Measurements from ENCODE around the gene ADAMTS9. TPM values are rescaled to one million over a fixed set of nuclear protein-coding genes. Genes with fewer than 3 reads are reported as not detected.

ADAMTS9 gene
- total RNA-seq, 2 donors from 2014 or later: not detected

DNA sequence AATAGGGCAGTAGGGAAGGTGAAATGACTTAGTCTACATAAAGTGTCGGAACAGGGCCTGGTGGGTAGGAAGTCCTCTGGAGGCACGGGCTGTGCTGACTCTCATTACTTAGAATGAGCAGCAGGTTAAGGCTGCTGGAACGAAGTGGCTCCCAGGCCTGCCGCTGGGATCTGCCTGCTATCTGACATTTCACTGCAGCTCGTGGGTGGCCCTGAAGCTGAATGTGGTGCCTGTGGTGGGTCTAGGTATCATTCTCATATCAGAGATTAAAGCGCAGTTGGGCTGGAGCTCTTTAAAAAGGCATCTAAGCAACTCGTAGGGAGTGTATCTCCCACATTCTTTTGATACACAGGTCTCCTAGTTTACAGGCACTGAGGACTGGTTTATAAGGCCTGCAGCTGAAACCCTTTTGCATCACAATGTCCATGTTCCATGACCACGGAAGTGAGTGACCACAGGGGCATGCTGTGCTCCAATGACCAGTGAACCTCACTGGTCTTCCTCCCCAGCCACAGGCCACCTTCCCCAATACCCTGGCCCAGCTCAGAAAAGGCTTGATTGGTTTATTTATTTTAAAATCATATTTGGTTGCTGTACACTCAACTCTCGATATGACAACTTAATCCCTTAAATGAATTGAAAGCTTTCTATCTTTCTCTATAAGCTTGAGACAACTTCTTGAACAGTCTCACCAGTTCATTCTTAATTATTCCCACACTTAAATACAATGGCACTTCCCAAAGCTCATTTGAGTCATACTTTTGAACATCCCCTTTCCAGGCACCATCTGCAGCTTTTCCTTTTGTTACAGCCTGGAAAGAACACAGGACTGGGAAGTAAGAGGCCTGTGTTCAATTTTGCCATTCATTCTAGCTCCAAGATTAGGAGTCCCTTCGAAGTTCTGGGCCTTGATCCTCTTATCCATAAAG, 19.0 kb downstream of the ADAMTS9 start:
- no peak for ATAC-seq
- H3K36me3 Mint-ChIP-seq: no peaks in the 10 kb centered on the region
- no peak overlapping the region for H3K27ac Mint-ChIP-seq
- DNase-seq (ENCODE audit: low spot score in 2 of 2): no peak
- H3K9me3 Mint-ChIP-seq: no peaks in the 10 kb centered on the region

DNA sequence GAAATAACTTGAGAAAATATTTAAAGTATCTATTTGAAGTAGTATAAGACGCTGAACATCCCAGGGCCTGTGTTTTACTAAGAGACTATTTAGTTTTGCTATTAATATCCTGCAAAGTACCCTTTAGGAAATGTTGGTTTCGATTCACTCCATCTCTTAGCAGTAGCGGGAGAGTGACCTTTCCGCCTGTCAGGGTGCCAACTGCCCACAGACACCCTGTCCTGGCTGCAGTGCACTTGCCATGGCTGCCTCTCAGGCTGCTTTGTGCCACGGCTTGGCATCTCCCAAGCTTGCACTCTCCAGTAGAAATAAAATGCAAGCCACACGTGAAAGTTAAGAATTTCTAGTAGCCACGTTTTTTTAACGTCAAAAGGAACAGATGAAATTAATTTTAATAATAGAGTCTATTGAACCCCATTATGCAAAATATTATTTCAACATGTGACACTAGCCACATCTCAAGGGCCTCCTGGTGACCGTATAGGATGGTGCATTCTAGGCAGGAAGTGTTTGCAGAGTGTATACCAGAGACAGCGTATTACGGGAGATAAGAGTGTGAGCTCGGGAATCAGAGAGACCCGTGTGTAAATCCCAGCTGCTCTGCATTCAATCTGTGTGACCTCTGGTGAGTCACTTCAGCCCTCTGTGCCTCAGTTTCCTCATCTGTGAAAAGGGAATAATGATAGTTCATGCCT, 19.8 kb downstream of the ADAMTS9 start:
- H3K36me3 Mint-ChIP-seq: no peaks in the 10 kb centered on the region
- peaks cover 0 to under 1% of the 10 kb centered on the region in 2 donors for H3K9me3 Mint-ChIP-seq
- H3K27ac Mint-ChIP-seq: no peak overlapping the region
- DNase-seq (ENCODE audit: low spot score in 2 of 2): no peak
- ATAC-seq: no peak

DNA sequence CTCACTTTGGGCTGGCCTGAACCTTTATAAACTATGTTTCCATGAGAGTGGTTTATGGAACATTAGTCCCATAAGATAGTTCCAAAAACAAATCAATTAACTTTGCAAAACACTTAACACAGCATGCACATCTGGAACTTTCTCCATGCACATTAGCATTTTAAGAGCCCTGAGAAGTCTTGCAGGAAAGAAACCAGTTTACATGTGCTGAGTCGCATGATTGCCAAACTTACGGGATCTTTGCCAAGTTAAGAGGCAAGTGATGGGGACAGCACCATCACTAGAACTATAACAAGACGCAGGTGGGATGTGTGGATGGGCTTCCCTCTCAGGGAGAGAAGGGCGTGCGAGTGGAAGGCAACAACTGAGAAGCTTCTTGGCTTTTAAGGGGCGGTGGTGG, 20.7 kb downstream of the ADAMTS9 start:
- Mint-ChIP-seq H3K27ac (no peak overlapping the region), H3K36me3 (no peaks in the 10 kb centered on the region), H3K9me3 (peaks cover 6 to 7% of the 10 kb centered on the region in 2 donors)
- ATAC-seq: no peak
- DNase-seq (ENCODE audit: low spot score in 2 of 2): no peak

DNA sequence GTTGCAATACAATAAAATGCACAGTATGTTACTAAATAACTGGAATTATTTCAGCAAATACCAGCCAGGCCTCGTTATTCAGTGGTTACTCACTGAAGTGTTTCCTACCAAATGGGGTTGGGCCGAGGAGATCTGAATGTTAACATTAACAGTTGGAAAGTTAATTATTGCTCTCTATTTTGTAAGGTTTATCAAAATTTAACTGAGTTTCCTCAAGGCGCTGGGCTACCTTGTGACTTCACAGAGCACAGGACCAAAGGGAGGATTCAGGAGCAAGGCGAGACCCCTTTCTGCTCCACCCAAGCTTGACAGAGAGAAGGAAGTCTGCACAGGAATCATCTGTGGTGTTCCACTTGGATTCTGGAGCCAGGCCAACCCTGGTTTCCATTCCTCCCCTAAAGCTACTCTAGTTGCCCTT, 21.6 kb downstream of the ADAMTS9 start:
- DNase-seq (ENCODE audit: low spot score in 2 of 2) (no peak), ATAC-seq (no peak)
- Mint-ChIP-seq H3K27ac (no peak overlapping the region), H3K36me3 (no peaks in the 10 kb centered on the region), H3K9me3 (peaks cover 10 to 12% of the 10 kb centered on the region in 2 donors)

DNA sequence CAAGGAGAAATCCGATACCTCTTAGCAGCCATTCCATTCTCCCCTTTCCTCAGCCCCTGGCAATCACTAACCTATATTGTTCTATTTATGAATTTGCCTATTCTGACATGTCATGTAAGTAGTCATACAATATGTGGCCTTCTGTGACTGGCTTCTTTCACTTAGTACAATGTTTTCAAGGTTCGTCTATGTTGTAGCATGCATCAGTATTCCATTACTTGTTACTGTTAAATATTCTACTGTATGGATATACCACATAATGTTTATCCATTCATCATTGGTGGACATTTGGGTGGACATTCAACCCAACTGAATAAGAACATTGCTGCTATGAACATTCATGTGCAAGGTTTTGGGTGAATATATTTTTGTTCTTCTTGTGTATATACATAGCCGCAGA, 23.4 kb downstream of the ADAMTS9 start:
- H3K9me3 Mint-ChIP-seq: peaks cover 12 to 13% of the 10 kb centered on the region in 2 donors
- H3K36me3 Mint-ChIP-seq: no peaks in the 10 kb centered on the region
- H3K27ac Mint-ChIP-seq: no peak overlapping the region
- ATAC-seq (no peak), DNase-seq (ENCODE audit: low spot score in 2 of 2) (no peak)

DNA sequence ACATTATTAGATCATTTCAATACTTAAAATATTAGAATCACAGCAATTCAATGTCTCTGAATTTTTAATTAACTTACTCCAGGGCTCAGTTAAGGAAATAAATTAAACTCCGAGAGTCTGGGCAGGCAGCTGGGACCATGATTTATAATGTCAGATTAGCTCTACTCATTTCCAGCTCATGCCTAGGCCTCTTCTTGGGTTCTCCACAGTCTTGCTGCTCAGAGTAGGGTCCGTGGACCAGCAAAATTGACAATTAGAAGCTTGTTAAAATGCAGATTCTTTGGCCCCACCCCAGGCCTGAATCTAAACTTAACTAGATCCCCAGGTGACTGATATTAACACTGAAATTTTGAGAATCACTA, 28.2 kb downstream of the ADAMTS9 start:
- ATAC-seq (no peak), DNase-seq (ENCODE audit: low spot score in 2 of 2) (no peak)
- Mint-ChIP-seq H3K9me3 (peaks cover 12 to 13% of the 10 kb centered on the region in 2 donors), H3K27ac (no peak overlapping the region), H3K36me3 (no peaks in the 10 kb centered on the region)

DNA sequence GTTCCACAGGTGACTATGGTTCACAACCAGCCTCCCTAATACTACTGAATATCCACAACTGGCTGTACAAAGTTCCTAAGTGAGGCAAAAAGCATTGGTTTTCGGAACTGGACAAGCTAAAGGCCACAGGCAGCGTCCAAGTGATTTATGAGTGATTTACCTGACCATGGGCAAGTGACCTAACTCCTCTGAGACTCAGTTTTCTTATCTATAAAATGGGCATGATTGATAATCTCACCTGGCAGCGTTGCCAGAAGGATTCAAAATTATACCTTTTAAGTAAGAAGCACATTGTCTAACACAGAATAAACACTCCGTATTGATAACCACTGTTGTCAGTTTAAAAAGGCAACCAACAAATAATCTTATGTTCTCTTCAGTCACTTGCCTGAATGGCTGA, 29.8 kb downstream of the ADAMTS9 start:
- Mint-ChIP-seq H3K36me3 (no peaks in the 10 kb centered on the region), H3K9me3 (peaks cover 11 to 13% of the 10 kb centered on the region in 2 donors), H3K27ac (no peak overlapping the region)
- no peak for DNase-seq (ENCODE audit: low spot score in 2 of 2)
- no peak for ATAC-seq

DNA sequence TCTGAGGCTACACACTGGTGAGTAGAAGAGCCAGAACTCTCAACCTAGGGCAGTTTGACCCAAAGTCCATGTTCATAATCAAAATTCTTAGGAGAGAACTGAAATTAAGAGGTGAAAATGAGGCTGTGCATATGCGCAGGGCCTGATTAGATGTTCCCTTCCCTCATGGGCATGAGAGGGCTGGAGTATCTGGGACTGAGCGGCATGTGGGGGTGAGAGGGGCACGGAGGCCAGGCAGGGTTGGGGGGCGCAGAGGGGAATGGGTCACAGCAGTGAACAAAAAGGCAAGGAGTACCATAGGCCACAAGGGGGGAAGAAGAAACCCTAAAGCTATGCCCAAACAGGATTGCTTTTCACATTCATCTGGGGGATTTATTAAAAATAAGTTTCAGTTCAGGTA, 31.3 kb downstream of the ADAMTS9 start:
- Mint-ChIP-seq H3K27ac (no peak overlapping the region), H3K9me3 (peaks cover 0 to 3% of the 10 kb centered on the region in 2 donors), H3K36me3 (no peaks in the 10 kb centered on the region)
- DNase-seq (ENCODE audit: low spot score in 2 of 2) (no peak), ATAC-seq (no peak)

DNA sequence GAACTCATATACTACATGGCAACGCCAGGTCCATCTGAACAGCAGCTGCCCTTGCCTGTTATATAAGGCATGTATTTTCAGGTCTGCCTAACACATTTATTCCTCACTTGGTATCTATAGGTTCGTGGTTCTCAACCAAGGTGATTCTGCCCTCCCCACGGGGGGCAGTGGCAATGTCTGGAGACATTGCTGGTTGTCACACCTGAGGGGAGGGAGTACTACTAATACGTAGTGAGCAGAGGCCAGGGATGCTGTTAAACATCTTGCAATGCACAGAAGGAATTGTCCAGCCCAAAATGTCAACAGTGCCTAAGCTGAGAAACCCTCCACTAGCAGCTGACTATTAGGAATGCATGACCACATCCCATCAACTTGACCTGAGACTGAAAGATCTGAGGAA, 32.6 kb downstream of the ADAMTS9 start:
- DNase-seq (ENCODE audit: low spot score in 2 of 2) (no peak), ATAC-seq (no peak)
- Mint-ChIP-seq H3K27ac (no peak overlapping the region), H3K36me3 (no peaks in the 10 kb centered on the region), H3K9me3 (no peaks in the 10 kb centered on the region)

DNA sequence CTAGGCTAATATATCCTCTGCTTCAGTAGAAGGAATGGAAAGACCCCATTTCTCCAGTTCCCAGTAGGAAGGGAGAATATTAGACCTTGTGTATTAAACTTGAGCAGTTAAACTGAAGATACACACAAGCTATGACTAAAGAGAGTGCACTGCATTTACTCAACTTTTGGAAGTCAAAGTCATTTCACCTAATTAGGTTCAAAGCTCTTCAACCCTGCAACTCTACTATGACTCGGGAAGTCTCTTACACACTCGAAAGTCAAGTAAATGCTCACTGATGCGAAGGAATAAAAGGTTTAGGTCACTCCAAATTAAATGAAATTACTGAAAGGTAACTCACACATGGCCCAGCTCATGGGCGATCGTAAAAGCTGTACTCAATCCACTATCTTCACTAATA, 33.8 kb downstream of the ADAMTS9 start:
- Mint-ChIP-seq H3K36me3 (no peaks in the 10 kb centered on the region), H3K9me3 (no peaks in the 10 kb centered on the region), H3K27ac (no peak overlapping the region)
- DNase-seq (ENCODE audit: low spot score in 2 of 2): no peak
- no peak for ATAC-seq

DNA sequence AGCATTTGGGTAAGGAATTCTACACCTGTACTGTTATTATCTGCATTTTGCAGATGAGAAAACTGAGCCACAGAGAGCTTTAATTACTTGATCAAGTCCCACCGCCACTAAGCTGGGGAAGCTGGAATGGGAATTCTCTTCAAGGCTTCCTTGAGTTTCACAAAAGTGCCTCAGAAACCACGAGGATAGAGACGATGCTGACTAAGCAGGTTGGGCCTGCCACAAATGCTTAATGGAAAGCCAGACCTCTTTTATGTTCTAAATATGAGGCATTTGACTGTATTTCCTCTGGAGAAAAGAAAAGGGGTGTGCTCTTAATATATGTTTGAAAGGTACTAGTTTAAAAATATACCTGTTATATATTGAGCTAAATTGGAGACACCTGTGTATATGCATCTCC, 34.7 kb downstream of the ADAMTS9 start:
- Mint-ChIP-seq H3K9me3 (no peaks in the 10 kb centered on the region), H3K36me3 (no peaks in the 10 kb centered on the region), H3K27ac (no peak overlapping the region)
- DNase-seq (ENCODE audit: low spot score in 2 of 2) (no peak), ATAC-seq (no peak)

DNA sequence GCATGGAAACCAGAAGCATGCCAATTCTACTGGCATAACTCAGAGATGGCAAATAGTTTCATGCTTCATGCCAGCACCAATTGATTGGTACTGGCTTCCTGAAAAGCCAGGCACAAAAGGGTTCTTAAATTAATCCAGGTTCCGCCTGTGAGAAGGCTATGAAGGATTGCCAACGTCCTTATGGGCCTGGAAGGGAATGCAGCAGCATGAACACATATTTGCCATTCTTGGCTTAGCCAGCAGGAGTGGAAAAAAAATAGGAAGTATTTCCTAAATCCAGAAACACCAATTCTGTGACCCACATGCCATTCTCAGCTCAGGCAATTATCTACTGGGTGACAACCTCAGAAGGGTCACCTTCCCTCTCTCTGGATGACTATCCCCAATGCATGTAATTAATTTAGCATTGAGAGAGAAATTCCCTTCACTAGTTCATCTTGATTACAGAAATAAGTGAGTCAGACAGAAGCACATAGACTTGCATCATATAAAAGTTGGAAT, 36.0 kb downstream of the ADAMTS9 start:
- DNase-seq (ENCODE audit: low spot score in 2 of 2): no peak
- H3K9me3 Mint-ChIP-seq: no peaks in the 10 kb centered on the region
- ATAC-seq: no peak
- H3K36me3 Mint-ChIP-seq: no peaks in the 10 kb centered on the region
- H3K27ac Mint-ChIP-seq: no peak overlapping the region

DNA sequence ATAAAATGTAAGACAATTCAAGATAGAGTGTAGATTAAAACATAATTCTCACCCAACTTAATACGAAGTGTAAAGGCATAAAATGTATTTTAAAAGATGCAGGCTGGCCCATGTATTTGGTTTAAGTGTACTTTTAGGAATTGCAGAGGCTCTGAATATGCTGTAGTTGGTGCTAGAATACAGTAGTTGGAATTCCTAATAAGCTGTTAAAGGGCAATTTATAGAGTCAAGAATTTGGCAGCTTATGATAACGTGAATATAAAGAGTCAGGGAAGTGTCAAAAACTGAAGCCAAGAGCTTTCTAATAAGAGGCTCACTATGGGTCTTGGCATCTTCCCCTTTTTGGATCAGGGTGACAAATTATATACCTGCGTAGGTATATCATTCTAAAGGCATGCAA, 36.5 kb downstream of the ADAMTS9 start:
- DNase-seq (ENCODE audit: low spot score in 2 of 2): no peak
- no peaks in the 10 kb centered on the region for H3K9me3 Mint-ChIP-seq
- ATAC-seq: no peak
- no peak overlapping the region for H3K27ac Mint-ChIP-seq
- H3K36me3 Mint-ChIP-seq: no peaks in the 10 kb centered on the region

DNA sequence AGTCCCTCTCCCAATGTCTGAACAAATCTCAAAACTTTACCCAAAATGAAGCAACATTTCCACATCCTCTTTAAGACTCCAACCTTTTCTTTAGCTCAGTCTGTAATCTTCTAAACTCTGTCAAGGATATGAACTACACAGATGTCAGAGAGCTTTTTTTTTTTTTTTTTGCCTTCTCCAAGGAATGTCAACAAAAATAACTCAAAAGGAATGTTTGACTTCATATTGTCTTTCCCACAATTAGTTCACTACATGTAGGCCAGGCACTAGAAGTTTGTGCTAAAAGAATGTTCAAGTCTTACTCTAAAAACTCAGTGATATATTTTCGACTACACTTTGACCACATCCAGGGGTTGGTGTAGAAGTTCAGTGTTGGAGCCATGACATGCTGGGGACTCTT, 37.1 kb downstream of the ADAMTS9 start:
- no peaks in the 10 kb centered on the region for H3K36me3 Mint-ChIP-seq
- no peak for ATAC-seq
- DNase-seq (ENCODE audit: low spot score in 2 of 2): no peak
- H3K27ac Mint-ChIP-seq: no peak overlapping the region
- no peaks in the 10 kb centered on the region for H3K9me3 Mint-ChIP-seq

DNA sequence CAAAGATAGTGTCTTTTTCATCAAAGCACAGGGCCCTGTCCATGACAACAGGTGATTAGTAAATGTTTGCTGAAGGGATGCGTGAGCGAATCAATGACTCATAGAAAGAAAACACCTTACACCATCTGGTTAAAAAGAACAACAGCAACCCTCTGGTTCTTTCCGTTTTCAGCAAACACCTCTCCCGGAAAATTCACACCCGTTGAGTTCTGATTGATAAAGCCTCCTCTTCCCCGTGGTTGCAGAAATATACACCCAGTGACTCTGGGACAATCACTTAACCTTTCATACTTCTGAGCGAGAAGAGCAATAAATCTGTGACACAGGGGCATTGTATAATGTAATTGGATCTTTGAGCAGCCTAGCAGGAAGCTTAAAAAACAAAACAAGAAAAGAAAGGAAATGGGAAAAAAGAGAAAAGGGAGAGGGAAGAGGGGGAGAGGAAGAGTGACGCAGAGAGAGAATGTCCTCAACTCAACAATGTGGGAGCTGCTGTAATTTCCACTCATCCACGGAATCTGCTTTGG, 37.6 kb downstream of the ADAMTS9 start:
- ATAC-seq (no peak), DNase-seq (ENCODE audit: low spot score in 2 of 2) (no peak)
- Mint-ChIP-seq H3K27ac (no peak overlapping the region), H3K36me3 (no peaks in the 10 kb centered on the region), H3K9me3 (no peaks in the 10 kb centered on the region)

DNA sequence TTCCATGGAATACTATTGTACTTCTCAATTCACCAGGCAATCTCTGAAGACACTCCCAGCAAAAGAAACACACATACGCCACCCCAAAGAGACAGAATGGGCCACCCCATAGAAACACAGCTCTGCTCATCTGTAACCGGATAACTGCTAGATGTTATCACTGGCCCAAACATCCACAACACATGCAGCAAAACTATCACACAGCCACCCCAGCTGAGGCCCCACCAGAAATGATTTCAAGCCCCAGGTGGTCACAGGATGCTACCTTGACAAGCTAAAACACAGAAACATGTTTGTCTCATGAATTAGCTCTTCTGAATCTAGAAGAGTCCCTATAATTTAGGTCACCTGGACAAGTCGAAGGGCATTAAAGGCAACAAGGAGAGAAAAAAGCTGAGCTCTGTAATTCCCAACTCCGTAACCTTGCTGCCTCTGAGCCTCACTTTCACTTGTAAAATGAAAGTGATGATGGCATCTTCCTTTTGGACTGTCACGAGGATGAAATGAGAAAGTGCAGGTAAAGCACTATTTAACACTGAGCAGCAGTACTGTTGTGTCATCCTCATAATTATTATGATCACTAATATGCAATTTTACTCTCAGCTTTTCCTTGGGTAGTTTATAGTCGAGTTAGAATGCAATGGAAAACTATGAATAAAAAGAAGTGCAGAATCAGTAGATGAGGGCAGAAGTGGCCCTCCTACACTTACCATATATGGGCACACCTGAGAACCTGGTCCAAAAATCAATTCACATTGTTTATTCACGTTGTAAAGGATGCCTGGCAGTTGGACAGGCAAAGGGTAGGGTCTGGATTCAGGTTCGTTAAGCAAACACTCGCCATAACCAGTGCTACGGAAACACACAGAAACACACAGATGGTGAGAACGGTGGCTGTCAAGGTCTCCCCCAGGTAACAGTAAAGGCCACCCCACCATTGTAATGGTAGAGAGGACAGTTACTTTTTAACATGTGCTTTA, 38.6 kb downstream of the ADAMTS9 start:
- no peak overlapping the region for H3K27ac Mint-ChIP-seq
- H3K36me3 Mint-ChIP-seq: no peaks in the 10 kb centered on the region
- H3K9me3 Mint-ChIP-seq: peaks cover 0 to 4% of the 10 kb centered on the region in 2 donors
- no peak for ATAC-seq
- no peak for DNase-seq (ENCODE audit: low spot score in 2 of 2)
